Neuron (in vitro differentiated cells): Measurements from ENCODE around the gene ZNF654.

Source experiments
- H2AFZ ChIP-seq: one replicate; pipeline ENCODE4 v1.6.1; 2013; ENCODE audit warnings: low read depth, mild to moderate bottlenecking, inconsistent platforms, low read length, moderate library complexity
- H3K27me3 ChIP-seq: one replicate; pipeline ENCODE4 v1.6.1; 2013; ENCODE audit warnings: low read length; ENCODE audit not compliant: insufficient read depth
- H3K36me3 ChIP-seq: one replicate; pipeline ENCODE4 v1.6.1; 2013; ENCODE audit warnings: low read length; ENCODE audit not compliant: insufficient read depth
- H3K4me1 ChIP-seq: one replicate; pipeline ENCODE4 v1.6.1; 2013; ENCODE audit warnings: low read length; ENCODE audit not compliant: insufficient read depth
- H3K4me3 ChIP-seq: 2 replicates; pipeline ENCODE4 v1.5.1; 2013; ENCODE audit warnings: mild to moderate bottlenecking, low read length, moderate library complexity
- H3K9me3 ChIP-seq: one replicate; pipeline ENCODE4 v1.6.1; 2013; ENCODE audit warnings: low read length

The ZNF654 gene

DNA sequence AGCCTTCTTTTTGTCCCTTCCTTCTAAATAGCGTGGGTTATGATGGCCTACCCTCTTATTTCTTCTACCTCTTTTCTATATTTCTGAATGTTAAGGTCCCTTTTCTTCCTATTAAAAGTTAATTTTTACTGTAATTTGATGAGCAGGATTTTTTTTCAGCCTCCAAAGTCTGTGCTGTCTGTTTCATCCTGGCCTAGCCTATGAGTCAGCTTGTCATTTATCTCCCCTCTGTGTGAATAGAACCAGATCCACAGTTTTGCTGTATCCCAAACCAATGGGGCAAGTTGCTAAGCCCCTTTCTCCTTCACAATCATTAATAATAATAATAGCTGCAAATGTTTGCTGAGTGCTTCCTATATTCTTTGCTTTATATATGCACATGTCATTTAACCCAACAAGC, 72.6 kb downstream of the ZNF654 start:
- H3K27me3 ChIP-seq, result no peaks in the 10 kb centered on the region
- no peak overlapping the region for H2AFZ ChIP-seq
- peaks cover 49% of the 10 kb centered on the region for H3K36me3 ChIP-seq
- no peak overlapping the region for H3K4me3 ChIP-seq
- H3K4me1 ChIP-seq, result no peaks in the 10 kb centered on the region
- H3K9me3 ChIP-seq, result no peaks in the 10 kb centered on the region

DNA sequence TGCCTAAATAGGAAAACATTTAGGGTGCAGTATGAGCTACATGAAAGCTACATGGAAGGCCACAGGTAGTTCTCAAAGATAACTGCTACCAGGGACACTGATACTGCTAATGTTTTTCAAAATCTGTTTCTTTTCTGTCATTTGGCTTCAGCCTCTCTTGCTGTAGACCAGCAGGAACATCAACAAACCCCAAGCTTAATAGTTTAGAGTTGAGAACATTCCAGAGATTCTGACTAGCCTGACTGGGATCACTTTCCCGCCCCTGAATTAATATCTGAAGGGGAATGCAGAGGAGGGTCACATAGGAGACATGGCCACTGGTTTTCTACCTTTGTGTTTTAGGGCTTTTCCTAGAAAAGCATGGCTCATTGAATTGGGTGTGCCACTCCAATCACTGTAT, 73.8 kb downstream of the ZNF654 start:
- H3K9me3 ChIP-seq, result no peaks in the 10 kb centered on the region
- H3K36me3 ChIP-seq, result peaks cover 52% of the 10 kb centered on the region
- H3K27me3 ChIP-seq, result no peaks in the 10 kb centered on the region
- no peaks in the 10 kb centered on the region for H3K4me1 ChIP-seq
- no peak overlapping the region for H2AFZ ChIP-seq
- no peak overlapping the region for H3K4me3 ChIP-seq

GRCh38 chr3:88133711-88134263, 74.7 kb downstream of the ZNF654 start:
- Histone ChIP-seq H3K4me3 (no peak overlapping the region), H3K4me1 (no peaks in the 10 kb centered on the region), H3K36me3 (peaks cover 59% of the 10 kb centered on the region), H3K9me3 (no peaks in the 10 kb centered on the region), H2AFZ (no peak overlapping the region), H3K27me3 (no peaks in the 10 kb centered on the region)

- H2AFZ ChIP-seq, result no peak overlapping the region
- peaks cover 68% of the 10 kb centered on the region for H3K36me3 ChIP-seq
- no peak overlapping the region for H3K4me3 ChIP-seq
- no peaks in the 10 kb centered on the region for H3K4me1 ChIP-seq
- H3K9me3 ChIP-seq, result no peaks in the 10 kb centered on the region
- H3K27me3 ChIP-seq, result no peaks in the 10 kb centered on the region
Observed at GRCh38 chr3:88137836-88138235, 78.8 kb downstream of the ZNF654 start.

DNA sequence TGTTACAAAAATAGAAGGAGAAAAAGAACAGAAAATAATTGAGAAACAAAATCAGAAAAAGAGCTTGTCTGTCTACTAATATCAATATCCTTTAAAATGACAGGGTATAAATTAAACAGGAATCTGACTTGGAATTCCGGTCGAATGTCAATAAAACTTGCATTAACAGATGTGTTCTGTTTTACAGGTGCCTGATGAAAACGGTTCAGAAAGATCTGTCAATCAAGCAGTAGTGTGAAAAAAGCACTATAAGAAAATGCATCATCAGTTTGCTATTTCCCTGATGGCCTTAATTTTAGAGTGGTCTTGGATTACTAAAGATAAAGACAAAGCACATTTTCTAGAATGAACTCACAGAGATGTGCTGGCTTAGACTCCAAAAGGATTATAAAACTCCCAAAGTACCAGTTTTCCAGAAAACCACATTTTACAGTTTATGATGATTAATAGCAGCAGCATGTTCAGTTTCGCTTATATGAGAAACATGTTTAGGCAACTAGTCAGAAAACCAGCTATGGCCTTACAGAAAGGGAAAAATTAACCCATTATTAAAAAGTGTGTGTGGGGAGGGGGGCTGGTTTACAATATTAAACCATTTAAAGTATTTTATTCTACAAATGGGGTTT, 82.5 kb downstream of the ZNF654 start:
- Histone ChIP-seq H3K36me3 (peaks cover 42% of the 10 kb centered on the region), H3K9me3 (no peaks in the 10 kb centered on the region), H3K4me1 (no peaks in the 10 kb centered on the region), H3K4me3 (no peak overlapping the region), H2AFZ (no peak overlapping the region), H3K27me3 (no peaks in the 10 kb centered on the region)

DNA sequence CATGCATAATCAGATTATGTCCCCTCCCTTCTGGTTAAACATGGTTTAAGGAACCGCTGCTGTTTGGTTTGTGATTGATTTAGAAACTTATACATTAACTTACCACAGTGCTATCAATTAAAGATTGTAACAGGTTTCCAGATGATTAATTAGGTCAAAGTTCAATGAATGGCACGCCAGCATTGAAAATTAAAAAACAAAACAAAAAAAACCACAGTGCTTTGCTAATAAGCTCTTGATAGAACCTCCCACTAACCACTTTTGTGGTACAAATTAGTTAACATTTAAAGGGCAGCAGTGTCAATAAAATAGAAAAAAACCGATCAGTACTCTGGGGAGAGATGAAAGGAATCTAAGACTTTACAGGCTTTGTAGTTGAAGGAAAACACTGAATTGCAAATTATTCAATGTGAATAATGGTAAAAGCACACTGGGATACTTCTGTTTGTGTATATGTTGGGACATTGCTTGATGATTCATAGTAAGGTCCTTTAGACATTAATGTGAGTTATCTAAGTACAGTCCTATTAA, 83.1 kb downstream of the ZNF654 start:
- Histone ChIP-seq H3K4me3 (no peak overlapping the region), H3K9me3 (no peaks in the 10 kb centered on the region), H2AFZ (no peak overlapping the region), H3K4me1 (no peaks in the 10 kb centered on the region), H3K27me3 (no peaks in the 10 kb centered on the region), H3K36me3 (peaks cover 41% of the 10 kb centered on the region)

DNA sequence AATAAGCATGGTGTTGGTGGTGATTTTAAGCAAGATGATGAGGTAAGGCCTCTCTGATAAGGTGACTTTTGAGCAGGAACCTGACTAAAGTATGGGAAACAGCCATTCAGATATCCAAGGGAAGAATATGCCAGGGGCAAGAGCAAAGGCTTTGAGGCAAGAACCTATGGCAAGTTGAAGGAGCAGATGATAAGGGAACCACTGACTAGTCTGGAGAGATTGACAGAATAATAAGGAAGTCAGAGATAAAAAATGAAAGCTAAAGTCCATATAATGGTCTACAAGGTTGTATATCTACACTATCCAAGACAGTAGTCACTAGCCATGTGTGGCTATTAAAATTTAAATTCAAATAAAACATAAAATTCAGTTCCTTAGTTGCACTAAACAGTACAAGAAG, 88.2 kb downstream of the ZNF654 start:
- H3K27me3 ChIP-seq, result no peaks in the 10 kb centered on the region
- H3K9me3 ChIP-seq, result no peaks in the 10 kb centered on the region
- H2AFZ ChIP-seq, result no peak overlapping the region
- H3K4me1 ChIP-seq, result peaks cover 20% of the 10 kb centered on the region
- no peaks in the 10 kb centered on the region for H3K36me3 ChIP-seq
- no peak overlapping the region for H3K4me3 ChIP-seq

DNA sequence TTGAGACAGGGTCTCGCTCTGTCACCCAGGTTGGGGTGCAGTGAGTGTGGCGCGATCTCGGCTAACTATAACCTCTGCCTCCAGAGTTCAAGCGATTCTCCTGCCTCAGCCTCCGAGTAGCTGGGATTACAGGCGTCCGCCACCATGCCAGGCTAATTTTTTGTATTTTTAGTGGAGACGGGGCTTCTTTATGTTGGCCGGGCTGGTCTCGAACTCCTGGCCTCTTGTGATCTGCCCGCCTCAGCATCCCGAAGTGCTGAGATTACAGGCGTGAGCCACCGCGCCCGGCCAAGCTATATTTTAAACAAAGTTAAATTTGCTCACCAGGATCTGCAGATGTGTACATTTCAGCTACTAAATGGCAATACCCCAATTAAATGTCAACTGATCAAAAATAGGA, 89.6 kb downstream of the ZNF654 start:
- peaks cover 7% of the 10 kb centered on the region for H3K36me3 ChIP-seq
- no peaks in the 10 kb centered on the region for H3K27me3 ChIP-seq
- H3K4me3 ChIP-seq, result peak overlapping the region; percentile 88
- no peak overlapping the region for H2AFZ ChIP-seq
- peaks cover 20% of the 10 kb centered on the region for H3K4me1 ChIP-seq
- H3K9me3 ChIP-seq, result no peaks in the 10 kb centered on the region

DNA sequence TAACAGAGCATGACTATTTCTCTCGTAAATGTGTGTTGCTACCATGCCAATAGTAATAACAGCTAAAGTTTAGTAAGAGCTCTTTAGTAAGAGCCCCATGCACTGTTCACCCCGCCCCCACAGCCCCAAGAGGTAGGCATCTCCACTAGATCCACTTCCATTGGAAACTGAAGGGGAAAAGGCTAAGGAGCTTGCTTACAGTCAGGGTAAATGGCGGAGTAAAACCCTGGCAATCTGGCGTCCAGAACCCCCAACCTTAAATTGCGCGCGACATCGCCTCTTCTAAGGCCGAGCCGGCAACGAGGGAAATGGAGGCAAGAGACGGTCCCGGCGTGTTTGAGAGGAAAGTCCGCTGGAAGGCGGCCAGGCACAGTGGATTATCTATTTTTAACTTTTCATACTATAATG, 90.0 kb downstream of the ZNF654 start:
- H2AFZ ChIP-seq, result no peak overlapping the region

GRCh38 chr3:88149509-88150362, 90.7 kb downstream of the ZNF654 start, which contains the start of gene C3orf38:
C3orf38 (plus strand) TSS chr3:88149959; CDS start chr3:88150053, 94 bp downstream.
- peaks cover 18% of the 10 kb centered on the region for H3K36me3 ChIP-seq

More for the DNA sequence above, 90.0 kb downstream of the ZNF654 start:
- Histone ChIP-seq H3K4me3 (peak overlapping the region; percentile 88), H3K9me3 (no peaks in the 10 kb centered on the region), H3K4me1 (peaks cover 20% of the 10 kb centered on the region), H3K36me3 (peaks cover 12% of the 10 kb centered on the region), H3K27me3 (no peaks in the 10 kb centered on the region)

GRCh38 chr3:88150371-88150770, 91.3 kb downstream of the ZNF654 start:
- peaks cover 20% of the 10 kb centered on the region for H3K4me1 ChIP-seq
- H3K9me3 ChIP-seq, result no peaks in the 10 kb centered on the region
- peaks cover 24% of the 10 kb centered on the region for H3K36me3 ChIP-seq
- no peaks in the 10 kb centered on the region for H3K27me3 ChIP-seq
- H2AFZ ChIP-seq, result no peak overlapping the region
- peak overlapping the region; percentile 88 for H3K4me3 ChIP-seq

More at GRCh38 chr3:88149509-88150362, 90.7 kb downstream of the ZNF654 start, which contains the start of gene C3orf38:
- peak within 1 kb of the TSS; percentile 29 for H2AFZ ChIP-seq
- no peaks in the 10 kb centered on the region for H3K27me3 ChIP-seq
- H3K4me3 ChIP-seq, result peak within 1 kb of the TSS; percentile 88
- peaks cover 20% of the 10 kb centered on the region for H3K4me1 ChIP-seq
- H3K9me3 ChIP-seq, result no peaks in the 10 kb centered on the region

- Histone ChIP-seq H3K4me1 (peaks cover 20% of the 10 kb centered on the region), H3K27me3 (no peaks in the 10 kb centered on the region), H2AFZ (no peak overlapping the region), H3K4me3 (peak overlapping the region; percentile 88), H3K36me3 (peaks cover 28% of the 10 kb centered on the region), H3K9me3 (no peaks in the 10 kb centered on the region)
Observed at GRCh38 chr3:88150806-88151205, 91.8 kb downstream of the ZNF654 start.

DNA sequence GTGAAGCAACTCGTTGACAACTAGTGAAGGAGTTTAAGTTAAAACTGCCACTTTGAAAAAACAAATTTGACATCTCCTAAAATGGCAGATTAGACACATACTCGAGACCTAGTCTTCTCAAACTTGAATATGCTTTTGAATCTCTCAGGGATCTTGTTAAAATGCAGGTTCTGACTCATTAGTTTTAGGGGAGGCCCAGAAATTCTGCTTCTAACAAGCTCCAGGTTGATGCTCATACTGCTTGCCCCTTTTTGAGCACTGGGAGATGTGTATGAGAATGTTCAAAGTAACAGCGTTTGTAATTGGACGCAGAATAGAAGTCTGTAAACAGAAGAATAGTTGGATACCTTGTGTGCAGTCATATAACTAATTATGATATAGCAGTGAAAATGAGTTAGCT, 92.3 kb downstream of the ZNF654 start:
- Histone ChIP-seq H3K9me3 (peaks cover under 1% of the 10 kb centered on the region), H3K27me3 (no peaks in the 10 kb centered on the region), H3K4me3 (peak overlapping the region; percentile 88), H3K4me1 (peaks cover 20% of the 10 kb centered on the region), H2AFZ (no peak overlapping the region), H3K36me3 (peaks cover 33% of the 10 kb centered on the region)
